A549 (cell line): ENCODE data around the gene RLN3. TPM values are rescaled to one million over a fixed set of nuclear protein-coding genes. Genes with fewer than 3 reads are reported as not detected.

ENCODE experiments used
- ATAC-seq, 2 experiments: fragments of 200-7000 bp in 1 of 2; fragments of >200 bp in 1 of 2; cut with Nextera tagmentation in 1 of 2; cut with Tn5 transposase in 1 of 2; 3 replicates each; pipeline versions ENCODE4 v1.8.0 to v1.9.1; 2018 to 2020; ENCODE audit warnings: mild to moderate bottlenecking in 1 of 2, moderate library complexity in 1 of 2
- CTCF ChIA-PET: fragments of 300-600 bp; sonication (Branson Sonifier 250); formaldehyde crosslinking; extraction: SDS; loops from one replicate; lab custom pipeline; 2021; ENCODE audit warnings: antibody characterized with exemption, inconsistent platforms; lab: Yijun Ruan, JAX
- POLR2A ChIA-PET: fragments of 350-600 bp; formaldehyde crosslinking; extraction: SDS; loops from one replicate; lab custom pipeline; 2021; ENCODE audit warnings: antibody characterized with exemption, inconsistent platforms; lab: Yijun Ruan, JAX
- DNase-seq, 2 experiments: peaks; one replicate each; pipeline versions ENCODE4 v3.0.0 to v3.0.0-alpha.2; 2011 to 2016; ENCODE audit warnings: low read depth in 1 of 2, low spot score in 1 of 2
- FAIRE-seq: peaks from 2 replicates; lab custom pipeline; 2011; peaks lifted over from hg19 to GRCh38; lab: Jason Lieb, UNC
- H3K27ac ChIP-seq, 2 experiments: fragments of >200 bp; sonication (Bioruptor Twin); formaldehyde crosslinking; 3 replicates each; pipeline ENCODE4 v1.5.1; 2016 to 2017
- H3K4me1 ChIP-seq: fragments of >200 bp; sonication (Bioruptor Twin); formaldehyde crosslinking; 3 replicates; pipeline ENCODE4 v1.6.1; 2016
- H3K4me2 ChIP-seq: fragments of >200 bp; sonication (Bioruptor Twin); formaldehyde crosslinking; 3 replicates; pipeline ENCODE4 v1.6.1; 2016
- H3K4me3 ChIP-seq: fragments of >200 bp; sonication (Bioruptor Twin); formaldehyde crosslinking; 3 replicates; pipeline ENCODE4 v1.5.1; 2016
- H3K9me3 ChIP-seq: fragments of >200 bp; sonication (Bioruptor Twin); formaldehyde crosslinking; 3 replicates; pipeline ENCODE4 v1.6.1; 2016
- BHLHE40 ChIP-seq: IDR thresholded peaks from 2 replicates; pipeline ENCODE4 v1.6.1; 2012; ENCODE audit warnings: low read depth, low read length, inconsistent platforms
- CBX2 ChIP-seq: fragments of 200-600 bp; sonication (generic); IDR thresholded peaks from 2 replicates; pipeline ENCODE4 v1.6.1; 2016; ENCODE audit warnings: low read depth, mild to moderate bottlenecking, borderline replicate concordance
- CBX8 ChIP-seq: fragments of 200-600 bp; sonication (generic); IDR thresholded peaks from 2 replicates; pipeline ENCODE4 v1.6.1; 2016
- CEBPB ChIP-seq, 2 experiments: fragments of >200 bp in 1 of 2; sonication (Bioruptor Twin) in 1 of 2; formaldehyde crosslinking in 1 of 2; IDR thresholded peaks; 2 replicates each; pipeline ENCODE4 v1.6.1; 2012 to 2016
- CHD2 ChIP-seq: fragments of 150-350 bp; IDR thresholded peaks from 2 replicates; pipeline ENCODE4 v1.6.1; 2014; ENCODE audit warnings: low read length; ENCODE audit not compliant: partially characterized antibody
- EHF ChIP-seq: fragments of 250-450 bp; sonication (Bioruptor Pico); IDR thresholded peaks from 2 replicates; pipeline ENCODE4 v1.5.0; 2020; ENCODE audit warnings: mild to moderate bottlenecking
- EHMT2 ChIP-seq: fragments of 200-600 bp; sonication (generic); IDR thresholded peaks from 2 replicates; pipeline ENCODE4 v1.6.1; 2016; ENCODE audit warnings: antibody characterized with exemption, low read depth, mild to moderate bottlenecking, moderate library complexity
- EP300 ChIP-seq, 2 experiments: fragments of >200 bp; sonication (Bioruptor Twin); formaldehyde crosslinking; IDR thresholded peaks; 2 replicates in 1 of 2; 3 replicates in 1 of 2; pipeline ENCODE4 v1.6.1; 2016 to 2017
- ESRRA ChIP-seq: fragments of 150-350 bp; IDR thresholded peaks from 2 replicates; pipeline ENCODE4 v1.6.1; 2014; ENCODE audit warnings: mild to moderate bottlenecking, low read length, borderline replicate concordance
- FOXS1 ChIP-seq: fragments of 250-450 bp; sonication (Bioruptor Pico); IDR thresholded peaks from 2 replicates; pipeline ENCODE4 v1.5.0; 2020; ENCODE audit warnings: mild to moderate bottlenecking, moderate library complexity
- HDAC2 ChIP-seq: fragments of 200-600 bp; sonication (generic); IDR thresholded peaks from 2 replicates; pipeline ENCODE4 v1.6.1; 2016
- JUN ChIP-seq, 2 experiments: fragments of >200 bp; sonication (Bioruptor Twin); formaldehyde crosslinking; IDR thresholded peaks; 2 replicates in 1 of 2; 3 replicates in 1 of 2; pipeline ENCODE4 v1.6.1; 2016 to 2017
- JUNB ChIP-seq: fragments of >200 bp; sonication (Bioruptor Twin); formaldehyde crosslinking; IDR thresholded peaks from 2 replicates; pipeline ENCODE4 v1.6.1; 2016
- KDM1A ChIP-seq: fragments of 200-600 bp; sonication (generic); IDR thresholded peaks from 2 replicates; pipeline ENCODE4 v1.6.1; 2016; ENCODE audit warnings: low read depth, mild to moderate bottlenecking
- MYC ChIP-seq: IDR thresholded peaks from 2 replicates; pipeline ENCODE4 v1.6.1; 2012; ENCODE audit warnings: mild to moderate bottlenecking, inconsistent platforms, low read length, improper control_type of control experiment, borderline replicate concordance
- NFE2L2 ChIP-seq: fragments of 150-350 bp; conservative IDR thresholded peaks from 2 replicates; pipeline ENCODE4 v1.6.1; 2014; ENCODE audit warnings: low read length
- NPAS2 ChIP-seq: fragments of 250-450 bp; sonication (Bioruptor Pico); IDR thresholded peaks from 2 replicates; pipeline ENCODE4 v1.8.0; 2022; ENCODE audit warnings: mild to moderate bottlenecking, moderate library complexity, borderline replicate concordance
- POLR2A ChIP-seq: IDR thresholded peaks from 2 replicates; pipeline ENCODE4 v1.6.1; 2012; ENCODE audit warnings: mild to moderate bottlenecking, low read length
- POLR2AphosphoS2 ChIP-seq: conservative IDR thresholded peaks from 2 replicates; pipeline ENCODE4 v1.6.1; 2012; ENCODE audit warnings: low read length, improper control_type of control experiment, inconsistent platforms
- RARB ChIP-seq: fragments of 250-450 bp; sonication (Bioruptor Pico); IDR thresholded peaks from 2 replicates; pipeline ENCODE4 v1.8.0; 2021; ENCODE audit warnings: mild to moderate bottlenecking, moderate library complexity
- RCOR1 ChIP-seq: fragments of 150-350 bp; IDR thresholded peaks from 2 replicates; pipeline ENCODE4 v1.6.1; 2014; ENCODE audit warnings: antibody characterized with exemption, low read length, low read depth
- TFCP2L1 ChIP-seq: fragments of 250-450 bp; sonication (Bioruptor Pico); IDR thresholded peaks from 2 replicates; pipeline ENCODE4 v1.5.0; 2021; ENCODE audit warnings: mild to moderate bottlenecking
- TP53 ChIP-seq: fragments of 250-450 bp; sonication (Bioruptor Pico); IDR thresholded peaks from 2 replicates; pipeline ENCODE4 v1.5.0; 2021; ENCODE audit warnings: mild to moderate bottlenecking, moderate library complexity
- ZSCAN20 ChIP-seq: fragments of 250-450 bp; sonication (Bioruptor Pico); IDR thresholded peaks from 2 replicates; pipeline ENCODE4 v1.8.0; 2022; ENCODE audit warnings: mild to moderate bottlenecking, moderate library complexity
- WGBS: methylation state at CpG from one replicate; pipeline ENCODE4 v1.1.6; 2017; ENCODE audit errors: missing lambda C conversion rate; 5-methylcytosine and 5-hydroxymethylcytosine counted together
- polyA plus RNA-seq, 4 experiments: library from polyadenylated mRNA; depleted of rRNA in 3 of 4; stranded (reverse); fragments of >200 nt; fragmentation: RNase III in 1 of 4; extraction: RNeasy Plus Mini Kit Qiagen cat#74134 plus additional on column Dnase treatment in 1 of 4; gene quantifications; 2 replicates in 3 of 4; 3 replicates in 1 of 4; pipeline ENCODE4 v1.2.3, GENCODE V29; 2011 to 2017
- TF ChIP-seq, protein P1 (sequence below): fragments of 250-450 bp; sonication (Bioruptor Pico); IDR thresholded peaks from 2 replicates; pipeline ENCODE4 v1.5.0; 2020; ENCODE audit warnings: low read depth, mild to moderate bottlenecking, moderate library complexity
- TF ChIP-seq, protein P2 (sequence below): IDR thresholded peaks from 2 replicates; pipeline ENCODE4 v1.6.1; 2012
- TF ChIP-seq, protein P3 (sequence below): fragments of 150-350 bp; IDR thresholded peaks from 2 replicates; pipeline ENCODE4 v1.6.1; 2014; ENCODE audit warnings: low read depth, mild to moderate bottlenecking, low read length
- TF ChIP-seq, protein P4 (sequence below): fragments of >200 bp; sonication (Bioruptor Twin); formaldehyde crosslinking; IDR thresholded peaks from 3 replicates; pipeline ENCODE4 v1.5.1; 2016

The RLN3 gene
- polyA plus RNA-seq, 2 of the 4 experiments (the other 2 are of a cell fraction): not detected

DNA sequence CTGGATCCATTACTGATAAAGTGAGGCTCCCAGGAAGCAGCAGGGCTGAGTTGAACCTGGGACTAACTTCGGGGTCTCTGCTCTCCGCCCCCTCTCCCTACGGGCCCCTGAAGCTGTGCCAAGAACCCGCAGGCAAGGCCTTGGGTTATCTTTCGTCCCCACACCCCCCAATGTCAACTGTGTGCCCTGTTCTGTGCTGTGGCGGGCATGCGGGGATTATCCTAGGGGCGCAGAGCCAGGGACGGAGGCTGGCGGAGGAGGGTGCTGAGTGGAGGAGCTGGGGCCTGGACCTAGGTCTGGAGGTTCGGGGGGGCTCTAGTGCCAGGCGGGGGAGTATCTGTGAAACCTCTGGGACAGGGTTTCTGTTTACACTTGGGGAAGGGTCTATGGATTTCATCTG is 48.3 kb upstream of the RLN3 start:
- Histone ChIP-seq H3K9me3 (no peaks in the 10 kb centered on the region), H3K27ac (no peak overlapping the region), H3K4me3 (no peak overlapping the region), H3K4me1 (no peaks in the 10 kb centered on the region), H3K4me2 (no peak overlapping the region)
- ATAC-seq (no peak), DNase-seq (no peak), FAIRE-seq (no peak)
- ChIA-PET CTCF (no interaction called here), POLR2A (no interaction called here)
- 50% methylated on average over 2 of the region's 12 CpGs for WGBS
- TF ChIP-seq ZSCAN20 (CRISPR knock-in tag): no peak
- TF ChIP-seq EHF: no peak
- TF ChIP-seq, protein P1, sequence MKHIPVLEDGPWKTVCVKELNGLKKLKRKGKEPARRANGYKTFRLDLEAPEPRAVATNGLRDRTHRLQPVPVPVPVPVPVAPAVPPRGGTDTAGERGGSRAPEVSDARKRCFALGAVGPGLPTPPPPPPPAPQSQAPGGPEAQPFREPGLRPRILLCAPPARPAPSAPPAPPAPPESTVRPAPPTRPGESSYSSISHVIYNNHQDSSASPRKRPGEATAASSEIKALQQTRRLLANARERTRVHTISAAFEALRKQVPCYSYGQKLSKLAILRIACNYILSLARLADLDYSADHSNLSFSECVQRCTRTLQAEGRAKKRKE: no peak
- TF ChIP-seq, protein P2, sequence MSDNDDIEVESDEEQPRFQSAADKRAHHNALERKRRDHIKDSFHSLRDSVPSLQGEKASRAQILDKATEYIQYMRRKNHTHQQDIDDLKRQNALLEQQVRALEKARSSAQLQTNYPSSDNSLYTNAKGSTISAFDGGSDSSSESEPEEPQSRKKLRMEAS: no peak
- no peak for TF ChIP-seq JUN (IDR thresholded peaks at IDR 0.05)
- TF ChIP-seq MYC: no peak
- no peak for TF ChIP-seq CEBPB (IDR thresholded peaks at IDR 0.05)
- no peak for TF ChIP-seq FOXS1 (CRISPR knock-in tag)
- no peak for TF ChIP-seq NPAS2 (CRISPR knock-in tag)
- no peak for TF ChIP-seq POLR2AphosphoS2
- TF ChIP-seq, protein P3, sequence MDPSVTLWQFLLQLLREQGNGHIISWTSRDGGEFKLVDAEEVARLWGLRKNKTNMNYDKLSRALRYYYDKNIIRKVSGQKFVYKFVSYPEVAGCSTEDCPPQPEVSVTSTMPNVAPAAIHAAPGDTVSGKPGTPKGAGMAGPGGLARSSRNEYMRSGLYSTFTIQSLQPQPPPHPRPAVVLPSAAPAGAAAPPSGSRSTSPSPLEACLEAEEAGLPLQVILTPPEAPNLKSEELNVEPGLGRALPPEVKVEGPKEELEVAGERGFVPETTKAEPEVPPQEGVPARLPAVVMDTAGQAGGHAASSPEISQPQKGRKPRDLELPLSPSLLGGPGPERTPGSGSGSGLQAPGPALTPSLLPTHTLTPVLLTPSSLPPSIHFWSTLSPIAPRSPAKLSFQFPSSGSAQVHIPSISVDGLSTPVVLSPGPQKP: no peak
- TF ChIP-seq, protein P4, sequence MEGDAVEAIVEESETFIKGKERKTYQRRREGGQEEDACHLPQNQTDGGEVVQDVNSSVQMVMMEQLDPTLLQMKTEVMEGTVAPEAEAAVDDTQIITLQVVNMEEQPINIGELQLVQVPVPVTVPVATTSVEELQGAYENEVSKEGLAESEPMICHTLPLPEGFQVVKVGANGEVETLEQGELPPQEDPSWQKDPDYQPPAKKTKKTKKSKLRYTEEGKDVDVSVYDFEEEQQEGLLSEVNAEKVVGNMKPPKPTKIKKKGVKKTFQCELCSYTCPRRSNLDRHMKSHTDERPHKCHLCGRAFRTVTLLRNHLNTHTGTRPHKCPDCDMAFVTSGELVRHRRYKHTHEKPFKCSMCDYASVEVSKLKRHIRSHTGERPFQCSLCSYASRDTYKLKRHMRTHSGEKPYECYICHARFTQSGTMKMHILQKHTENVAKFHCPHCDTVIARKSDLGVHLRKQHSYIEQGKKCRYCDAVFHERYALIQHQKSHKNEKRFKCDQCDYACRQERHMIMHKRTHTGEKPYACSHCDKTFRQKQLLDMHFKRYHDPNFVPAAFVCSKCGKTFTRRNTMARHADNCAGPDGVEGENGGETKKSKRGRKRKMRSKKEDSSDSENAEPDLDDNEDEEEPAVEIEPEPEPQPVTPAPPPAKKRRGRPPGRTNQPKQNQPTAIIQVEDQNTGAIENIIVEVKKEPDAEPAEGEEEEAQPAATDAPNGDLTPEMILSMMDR: no peak
- TF ChIP-seq KDM1A: no peak
- no peak for TF ChIP-seq CBX2
- no peak for TF ChIP-seq NFE2L2
- no peak for TF ChIP-seq RARB (CRISPR knock-in tag)

DNA sequence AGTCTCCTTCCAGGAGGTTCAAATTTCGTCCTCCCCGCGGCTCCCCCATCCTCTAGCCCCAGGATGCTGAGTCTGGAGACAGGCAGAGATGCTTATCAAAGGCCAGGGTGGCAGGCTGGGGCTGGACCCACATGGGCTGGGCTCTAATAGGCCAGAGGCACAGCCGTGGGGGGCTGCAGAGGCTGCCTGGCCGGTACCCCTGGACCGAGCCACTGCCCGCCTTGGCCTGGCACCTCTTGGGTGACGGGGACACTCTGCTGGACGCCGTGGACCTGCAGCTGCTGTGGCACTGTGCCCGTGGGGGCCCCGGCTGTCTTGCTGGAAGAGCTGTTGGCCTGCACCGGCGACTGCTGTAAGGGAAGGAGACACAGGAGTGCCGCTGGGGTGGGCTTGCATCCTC is 47.6 kb upstream of the RLN3 start:
- CTCF ChIA-PET: interaction anchor here (0.8 kb wide), 1 partner anchor 95 kb away, joined by 4 read pairs; no protein-coding TSS in a partner anchor
- Histone ChIP-seq H3K9me3 (no peaks in the 10 kb centered on the region), H3K4me3 (no peak overlapping the region), H3K4me2 (no peak overlapping the region), H3K27ac (no peak overlapping the region), H3K4me1 (no peaks in the 10 kb centered on the region)
- no peak for ATAC-seq
- FAIRE-seq: no peak
- WGBS: 88% methylated on average over 3 of the region's 15 CpGs
- DNase-seq: no peak
- TF ChIP-seq CEBPB (IDR thresholded peaks at IDR 0.05) (no peak), JUNB (no peak), HDAC2 (no peak), KDM1A (no peak), CBX2 (no peak), NFE2L2 (no peak), RCOR1 (no peak), EHF (no peak), NPAS2 (CRISPR knock-in tag) (no peak), TP53 (CRISPR knock-in tag) (no peak), TFCP2L1 (no peak), POLR2A (no peak), ESRRA (no peak), CHD2 (no peak), CBX8 (no peak), BHLHE40 (no peak), EHMT2 (no peak), EP300 (IDR thresholded peaks at IDR 0.05) (no peak)
- TF ChIP-seq, protein P1: no peak
- POLR2A ChIA-PET: no interaction called here
